DMS53 treated with DMSO at 0.1 percent for 48 hours (cell line): Measurements from ENCODE around the gene FAAH2.
"Not testable (repeated sequence)": the region's sequence is repeated elsewhere in the genome, so short reads cannot be mapped to it uniquely, and the experiment has no call there.

ENCODE experiments used
- DNase-seq: peaks from one replicate; lab custom pipeline; 2025; ENCODE audit not compliant: unreplicated experiment; lab: John Stamatoyannopoulos, UW

The FAAH2 gene, protein sequence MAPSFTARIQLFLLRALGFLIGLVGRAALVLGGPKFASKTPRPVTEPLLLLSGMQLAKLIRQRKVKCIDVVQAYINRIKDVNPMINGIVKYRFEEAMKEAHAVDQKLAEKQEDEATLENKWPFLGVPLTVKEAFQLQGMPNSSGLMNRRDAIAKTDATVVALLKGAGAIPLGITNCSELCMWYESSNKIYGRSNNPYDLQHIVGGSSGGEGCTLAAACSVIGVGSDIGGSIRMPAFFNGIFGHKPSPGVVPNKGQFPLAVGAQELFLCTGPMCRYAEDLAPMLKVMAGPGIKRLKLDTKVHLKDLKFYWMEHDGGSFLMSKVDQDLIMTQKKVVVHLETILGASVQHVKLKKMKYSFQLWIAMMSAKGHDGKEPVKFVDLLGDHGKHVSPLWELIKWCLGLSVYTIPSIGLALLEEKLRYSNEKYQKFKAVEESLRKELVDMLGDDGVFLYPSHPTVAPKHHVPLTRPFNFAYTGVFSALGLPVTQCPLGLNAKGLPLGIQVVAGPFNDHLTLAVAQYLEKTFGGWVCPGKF

DNA sequence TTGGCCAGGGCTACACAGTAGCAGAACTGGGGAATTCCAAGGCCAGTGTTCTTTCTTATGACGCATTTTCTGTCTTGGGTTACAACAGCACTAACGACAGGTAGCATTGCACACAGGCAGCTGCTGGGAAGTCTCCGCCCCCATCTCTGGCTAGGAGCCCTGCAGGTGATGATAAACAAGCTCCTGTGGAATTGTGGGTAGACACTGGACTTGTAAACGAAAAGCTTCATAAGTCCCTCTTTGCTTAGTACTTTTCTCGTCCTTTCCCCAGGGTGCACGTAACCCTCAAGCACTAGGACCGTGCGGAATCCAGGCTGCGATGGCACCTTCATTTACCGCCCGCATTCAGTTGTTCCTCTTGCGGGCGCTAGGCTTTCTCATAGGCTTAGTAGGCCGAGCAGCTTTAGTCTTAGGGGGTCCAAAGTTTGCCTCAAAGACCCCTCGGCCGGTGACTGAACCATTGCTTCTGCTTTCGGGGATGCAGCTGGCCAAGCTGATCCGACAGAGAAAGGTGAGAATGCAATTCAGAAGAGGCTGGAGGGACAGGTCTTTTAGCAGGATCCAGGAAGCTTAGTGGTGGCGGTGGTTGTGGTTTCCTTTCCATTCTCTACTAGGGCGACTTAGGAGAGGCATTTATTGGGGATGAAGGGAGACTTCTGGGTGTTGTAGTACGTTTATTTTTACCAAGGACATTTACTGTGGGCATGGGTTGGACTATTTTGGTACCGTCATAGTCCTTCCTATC is at the start of gene FAAH2:
TSS of gene FAAH2 (plus strand) at position 200 of the 745 bp plus-strand sequence. CDS start at position 320, 120 bp downstream.
- peak; percentile 96 for DNase-seq

DNA sequence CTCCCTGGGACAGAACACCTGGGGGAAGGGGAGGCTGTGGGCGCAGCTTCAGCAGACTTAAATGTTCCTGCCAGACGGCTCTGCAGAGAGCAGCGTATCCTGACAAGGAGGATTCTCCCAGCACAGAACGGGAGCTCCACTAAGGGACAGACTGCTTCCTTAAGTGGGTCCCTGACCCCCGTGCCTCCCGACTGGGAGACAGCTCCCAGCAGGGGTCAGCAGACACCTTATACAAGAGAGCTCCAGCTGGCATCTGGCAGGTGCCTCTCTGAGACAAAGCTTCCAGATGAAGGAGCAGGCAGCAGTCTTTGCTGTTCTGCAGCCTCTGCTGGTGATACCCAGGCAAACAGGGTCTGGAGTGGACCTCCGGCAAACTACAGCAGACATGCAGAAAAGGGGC is 44.5 kb upstream of the FAAH2 start:
- no peak for DNase-seq

DNA sequence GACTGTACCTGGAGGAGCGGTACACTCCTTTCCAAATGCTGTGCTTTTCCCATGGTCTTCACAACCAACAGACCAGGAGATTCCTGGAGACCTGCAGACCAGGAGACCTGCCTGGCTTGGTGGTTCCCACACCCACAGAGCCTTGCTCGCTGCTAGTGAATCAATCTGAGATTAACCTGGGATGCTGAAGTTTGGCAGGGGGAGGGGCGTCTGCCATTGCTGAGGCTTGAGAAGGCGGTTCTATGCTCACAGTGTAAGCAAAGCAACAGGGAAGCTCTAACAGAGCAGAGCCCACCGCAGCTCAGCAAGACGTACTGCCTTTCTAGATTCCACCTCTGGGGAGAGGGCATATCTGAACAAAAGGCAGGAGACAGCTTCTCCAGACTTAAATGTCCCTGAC is 34.5 kb upstream of the FAAH2 start:
- DNase-seq, result no peak

DNA sequence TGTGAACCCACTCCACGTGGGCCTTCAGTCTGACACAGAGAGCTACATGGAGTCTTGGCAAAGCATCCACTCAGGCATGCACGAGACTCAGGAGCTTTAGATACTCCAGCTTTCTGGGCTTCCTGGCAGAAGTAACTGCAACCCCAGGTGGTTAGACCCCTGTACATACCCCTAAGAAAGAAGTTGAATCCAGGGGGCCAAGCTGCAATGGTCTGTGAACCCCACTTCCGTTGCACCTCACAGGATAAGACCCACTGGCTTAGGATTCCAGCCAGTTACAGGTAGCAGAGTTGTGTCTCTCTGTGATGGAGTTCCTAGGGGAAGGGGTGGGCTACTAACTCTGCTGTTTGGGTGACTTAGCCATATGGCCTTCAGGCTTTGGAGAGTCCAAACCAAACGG is 21.4 kb upstream of the FAAH2 start:
- no peak for DNase-seq

DNA sequence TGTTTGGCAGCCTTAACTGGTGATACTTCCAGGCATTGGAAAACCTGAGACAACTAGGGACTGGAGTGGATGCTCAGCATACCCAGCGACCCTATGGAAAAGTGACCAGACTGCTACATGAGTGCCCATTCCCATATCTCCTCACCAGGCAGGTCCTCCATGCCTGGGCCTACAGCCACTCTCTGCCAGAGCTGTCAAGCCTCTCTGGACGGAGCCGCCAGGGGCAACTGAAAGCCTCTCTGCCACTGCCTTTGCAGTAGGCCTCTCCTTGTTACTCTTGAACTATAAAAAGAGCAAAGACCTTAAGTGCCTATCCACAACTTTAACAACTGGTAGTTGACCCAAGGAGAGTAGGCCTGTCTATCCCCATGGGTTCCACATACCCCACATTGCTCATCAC is 20.2 kb upstream of the FAAH2 start:
- DNase-seq, result no peak

DNA sequence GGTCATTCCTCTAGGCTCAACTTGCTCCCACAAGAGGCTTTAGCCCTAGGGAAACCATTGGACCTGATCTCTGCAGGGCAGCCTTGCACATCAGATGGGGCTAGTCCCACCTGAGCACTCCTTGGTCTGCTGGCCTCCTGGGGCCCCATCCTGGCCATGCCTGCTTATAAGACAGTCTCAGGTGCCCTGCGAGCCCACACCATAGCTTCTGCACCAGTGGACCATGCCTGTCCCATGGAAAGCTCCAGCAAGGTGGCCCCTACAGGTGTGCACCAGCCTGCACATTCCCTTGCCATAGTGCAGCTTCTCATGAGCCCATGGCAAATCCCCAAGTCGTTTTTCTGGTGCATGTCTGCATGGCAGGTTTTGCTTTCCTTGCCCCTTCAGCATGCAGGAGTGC is 19.6 kb upstream of the FAAH2 start:
- no peak for DNase-seq

DNA sequence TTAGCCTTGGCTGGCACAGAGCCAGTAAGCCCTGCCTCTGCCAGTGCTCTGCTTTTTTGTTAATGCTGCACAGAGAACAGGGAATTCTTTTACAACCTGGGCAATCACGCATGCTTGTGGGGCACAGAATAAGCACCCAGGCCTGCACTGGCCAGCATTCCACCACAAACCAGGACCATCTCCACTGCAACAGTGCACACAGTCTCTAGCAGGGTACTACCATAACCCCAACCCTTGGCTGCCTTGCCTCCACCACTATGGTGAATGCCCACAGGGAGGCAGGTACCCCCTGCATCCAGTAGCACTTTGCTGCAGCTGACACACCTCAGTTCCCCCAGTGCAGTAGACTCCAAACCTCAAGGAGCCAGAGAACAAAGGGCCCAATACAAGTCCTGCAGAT is 19.2 kb upstream of the FAAH2 start:
- no peak for DNase-seq

DNA sequence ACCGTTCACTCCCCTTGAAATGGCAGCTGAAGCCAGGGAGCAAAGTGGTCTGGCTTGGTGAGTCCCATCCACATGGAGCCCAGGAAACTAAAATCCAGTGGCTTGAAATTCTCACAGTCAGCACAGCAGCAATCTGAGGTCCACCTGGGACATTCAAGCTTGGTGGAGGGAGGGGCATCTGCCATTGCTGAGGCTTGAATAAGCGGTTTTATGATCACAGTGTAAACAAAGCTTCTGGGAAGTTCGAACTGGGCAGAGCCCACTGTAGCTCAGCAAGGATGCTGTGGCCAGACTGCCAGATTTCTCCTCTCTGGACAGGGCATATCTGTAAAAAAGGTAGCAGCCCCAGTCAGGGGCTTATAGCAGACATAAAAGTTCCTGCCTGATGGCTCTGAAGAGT is 15.5 kb upstream of the FAAH2 start:
- no peak for DNase-seq

DNA sequence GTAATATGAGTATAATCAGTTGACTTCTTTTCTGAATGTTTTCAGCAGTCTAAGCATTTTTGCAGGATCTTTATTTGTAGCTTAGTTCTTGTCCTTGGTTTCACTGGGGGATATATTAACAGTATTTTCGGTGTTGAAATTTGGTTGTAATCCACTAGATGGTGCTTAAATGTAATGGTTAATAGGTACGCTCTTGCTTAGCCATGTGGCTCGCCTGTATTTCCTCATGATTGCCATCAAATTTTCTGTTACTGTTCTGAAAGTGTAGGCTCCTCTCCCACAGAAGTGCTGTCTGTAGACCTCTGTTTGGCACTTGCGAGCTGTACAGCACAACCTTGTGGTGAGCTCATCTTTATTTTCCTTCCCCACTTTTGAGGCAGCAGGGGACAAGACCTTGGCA is 3.9 kb upstream of the FAAH2 start:
- DNase-seq, result no peak

DNA sequence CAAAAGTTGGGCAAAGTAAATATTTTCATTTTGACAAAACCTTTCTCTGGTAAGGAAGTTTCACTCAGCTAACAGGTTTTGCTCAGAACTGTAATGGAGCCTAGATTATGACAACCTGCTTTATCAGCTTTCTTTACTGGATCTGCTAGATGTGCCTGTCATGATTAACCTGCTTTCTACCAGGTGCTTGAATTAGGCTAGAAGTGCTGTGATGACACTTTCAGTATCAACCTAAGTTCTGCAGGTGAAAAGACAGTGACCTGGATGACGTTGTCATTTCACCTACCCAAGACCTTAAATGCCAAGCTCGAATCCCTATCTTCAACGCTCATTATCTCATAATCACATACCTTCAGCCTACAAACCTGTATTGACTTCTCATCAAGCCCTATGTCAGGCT is 1.5 kb upstream of the FAAH2 start:
- no peak for DNase-seq

DNA sequence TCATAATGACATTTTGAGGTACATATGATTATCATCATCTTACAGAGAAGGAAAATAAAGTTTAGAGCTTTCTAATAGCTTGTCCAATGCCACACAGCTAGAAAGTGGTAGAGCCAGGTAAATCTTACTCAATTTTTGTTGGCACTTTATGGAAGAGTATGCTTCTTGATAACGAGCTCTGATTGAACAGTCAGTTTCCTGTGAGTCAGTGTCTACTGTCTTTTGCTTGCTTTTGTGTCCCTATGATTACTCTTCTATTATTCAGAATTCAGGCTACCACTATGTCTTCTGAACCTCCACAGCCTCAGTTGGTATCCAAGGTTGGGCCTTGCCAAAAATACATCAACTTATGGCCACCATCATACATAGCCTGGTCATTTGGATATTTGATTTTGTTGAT is 2.6 kb downstream of the FAAH2 start:
- no peak for DNase-seq

DNA sequence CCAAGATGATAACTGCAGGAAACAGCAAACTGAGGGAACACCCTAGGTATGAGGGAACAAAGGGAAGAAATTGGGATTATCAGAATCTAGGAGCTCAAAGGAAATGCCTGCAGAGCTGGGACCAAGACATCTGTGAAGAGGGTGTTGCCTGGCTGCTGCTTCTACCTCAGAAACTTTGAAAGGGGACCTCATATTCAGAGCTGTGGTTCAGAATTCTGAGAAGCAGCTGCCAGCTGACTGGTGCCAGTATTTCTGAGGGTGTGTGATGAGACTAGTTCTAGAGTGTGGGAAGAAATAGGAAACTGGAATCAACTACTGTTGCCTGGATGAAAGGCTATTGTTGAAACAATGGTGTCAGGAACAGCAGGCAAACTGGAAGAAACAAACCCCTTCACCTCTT is 8.5 kb downstream of the FAAH2 start:
- DNase-seq, result no peak

DNA sequence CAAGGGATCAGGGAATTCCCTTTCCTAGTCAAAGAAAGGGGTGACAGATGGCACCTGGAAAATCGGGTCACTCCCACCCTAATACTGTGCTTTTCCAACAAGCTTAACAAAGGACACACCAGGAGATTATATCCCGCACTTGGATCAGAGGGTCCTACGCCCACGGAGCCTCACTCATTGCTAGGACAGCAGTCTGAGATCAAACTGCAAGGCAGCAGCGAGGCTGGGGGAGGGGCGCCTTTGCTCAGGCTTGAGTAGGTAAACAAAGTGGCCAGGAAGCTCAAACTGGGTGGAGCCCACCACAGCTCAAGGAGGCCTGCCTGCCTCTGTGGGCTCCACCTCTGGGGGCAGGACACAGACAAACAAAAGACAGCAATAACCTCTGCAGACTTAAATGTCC is 9.2 kb downstream of the FAAH2 start:
- not testable (repeated sequence) for DNase-seq

DNA sequence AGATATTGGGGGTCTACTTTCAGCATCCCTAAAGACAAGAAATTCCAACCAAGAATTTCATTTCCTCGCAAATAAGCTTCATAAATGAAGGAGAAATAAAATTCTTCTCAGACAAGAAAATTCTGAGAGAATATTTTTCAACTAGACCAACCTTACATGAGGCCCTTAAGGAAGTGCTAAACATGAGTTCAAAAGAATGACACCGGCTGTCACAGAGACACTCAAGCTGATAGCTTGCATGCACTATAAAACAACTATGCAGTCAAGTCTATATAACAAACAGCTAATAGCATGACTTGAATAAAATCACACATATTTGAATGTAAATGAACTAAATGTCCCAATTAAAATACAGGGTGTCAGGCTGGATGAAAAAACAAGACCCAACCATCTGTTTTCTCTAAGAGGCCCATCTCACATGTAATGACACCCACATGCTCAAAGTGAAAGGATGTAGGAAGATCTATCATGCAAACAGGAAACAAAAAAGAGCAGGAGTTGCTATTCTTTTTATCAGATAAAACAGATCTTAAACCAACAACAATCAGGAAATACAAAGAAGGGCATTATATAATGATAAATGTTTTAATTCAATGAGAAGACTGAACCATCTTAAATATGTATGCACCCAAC is 27.2 kb downstream of the FAAH2 start:
- no peak for DNase-seq

DNA sequence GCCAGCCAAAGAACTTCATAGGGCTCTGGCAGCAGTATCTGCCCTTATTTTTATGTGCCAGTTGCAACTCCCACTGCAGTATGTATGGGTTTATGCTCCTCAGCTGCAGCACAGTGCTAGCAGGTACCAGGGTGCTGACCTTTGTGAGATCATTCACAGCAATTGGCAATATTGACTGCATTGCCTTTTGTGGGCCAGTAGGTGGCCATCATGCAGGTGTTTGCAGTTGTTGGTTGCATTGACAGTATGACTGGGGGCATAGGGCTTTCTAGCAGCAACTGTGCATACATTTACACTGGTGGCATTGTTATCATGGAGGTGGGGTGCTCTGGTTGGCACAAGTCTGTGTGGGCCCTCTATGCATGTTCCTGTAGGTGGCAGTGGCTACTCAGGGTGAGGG is 42.5 kb downstream of the FAAH2 start:
- no peak for DNase-seq

DNA sequence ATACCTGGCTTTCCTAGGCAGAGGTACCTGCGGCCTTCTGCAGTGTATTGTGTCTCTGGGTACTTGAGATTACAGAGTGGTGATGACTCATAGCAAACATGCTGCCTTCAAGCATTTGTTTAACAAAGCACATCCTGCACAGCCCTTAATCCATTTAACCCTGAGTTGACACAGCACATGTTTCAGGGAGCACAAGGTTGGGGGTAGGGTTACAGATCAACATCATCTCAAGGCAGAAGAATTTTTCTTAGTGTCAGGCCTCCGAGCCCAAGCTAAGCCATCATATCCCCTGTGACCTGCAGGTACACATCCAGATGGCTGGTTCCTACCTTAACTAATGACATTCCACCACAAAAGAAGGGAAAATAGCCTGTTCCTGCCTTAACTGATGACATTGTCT is 49.3 kb downstream of the FAAH2 start:
- peak; percentile 69 for DNase-seq

DNA sequence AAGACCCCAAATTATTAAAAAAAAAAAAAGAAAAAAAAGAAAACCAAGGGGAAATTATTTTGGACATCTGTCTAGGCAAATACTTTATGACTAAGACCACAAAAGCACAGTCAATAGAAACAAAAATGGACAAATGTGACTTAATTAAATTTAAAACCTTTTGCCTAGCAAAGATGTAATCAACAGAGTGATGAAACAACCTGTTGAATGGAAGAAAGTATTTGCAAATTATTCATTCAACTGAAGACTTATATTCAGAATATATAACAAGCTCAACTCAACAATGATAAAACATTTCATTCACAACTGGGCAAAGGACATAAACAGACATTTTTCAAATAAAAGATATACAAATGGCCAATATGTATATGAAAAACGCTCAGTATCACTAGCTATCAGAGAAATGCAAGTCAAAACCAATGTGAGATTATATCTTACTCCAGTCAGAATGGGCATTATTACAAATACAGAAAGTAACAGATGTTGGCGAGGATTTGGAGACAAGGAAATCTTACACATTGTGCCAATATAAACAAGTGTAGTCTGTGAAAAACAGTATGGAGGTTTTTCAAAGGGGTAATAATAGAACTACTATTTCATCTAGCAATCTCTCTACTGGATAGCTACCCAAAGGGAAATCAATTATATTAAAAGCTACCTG is 67.1 kb downstream of the FAAH2 start:
- DNase-seq, result no peak

DNA sequence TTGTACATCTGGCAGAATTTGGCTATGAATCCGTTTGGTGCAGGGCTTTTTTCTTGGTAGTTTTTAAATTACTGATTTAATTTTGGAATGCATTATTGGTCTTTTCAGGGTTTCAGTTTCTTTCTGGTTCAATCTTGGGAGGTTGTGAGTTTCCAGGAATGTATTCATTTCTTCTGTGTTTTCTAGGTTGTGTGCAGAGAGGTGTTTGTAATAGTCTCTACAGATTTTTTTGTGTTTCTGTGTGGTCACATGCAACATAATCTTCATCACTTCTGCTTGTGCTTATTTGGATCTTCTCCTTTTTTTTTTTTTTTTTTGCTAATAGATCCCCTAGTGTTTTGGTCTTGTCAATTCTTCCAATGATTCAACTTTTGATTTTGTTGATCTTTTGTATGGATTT is 77.6 kb downstream of the FAAH2 start:
- DNase-seq, result no peak

DNA sequence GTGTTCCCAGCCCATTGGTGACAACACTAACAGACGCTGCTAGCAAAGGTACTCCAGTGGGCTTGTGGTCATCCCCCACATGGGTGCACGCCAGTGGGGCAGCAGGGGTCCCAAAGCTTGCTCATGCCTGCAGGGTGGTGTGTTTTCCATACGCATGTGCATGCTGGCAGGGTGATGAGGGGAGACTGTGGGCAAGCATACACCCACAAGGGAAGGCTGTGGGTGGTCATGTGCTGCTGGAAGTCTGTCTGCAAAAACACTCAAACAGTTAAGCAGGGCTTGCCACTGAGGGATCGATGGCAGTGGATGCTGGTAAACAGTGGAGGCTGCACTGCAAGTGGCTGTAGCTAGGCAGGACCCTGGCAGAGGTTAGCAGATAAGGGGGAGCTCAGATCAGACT is 79.9 kb downstream of the FAAH2 start:
- no peak for DNase-seq

DNA sequence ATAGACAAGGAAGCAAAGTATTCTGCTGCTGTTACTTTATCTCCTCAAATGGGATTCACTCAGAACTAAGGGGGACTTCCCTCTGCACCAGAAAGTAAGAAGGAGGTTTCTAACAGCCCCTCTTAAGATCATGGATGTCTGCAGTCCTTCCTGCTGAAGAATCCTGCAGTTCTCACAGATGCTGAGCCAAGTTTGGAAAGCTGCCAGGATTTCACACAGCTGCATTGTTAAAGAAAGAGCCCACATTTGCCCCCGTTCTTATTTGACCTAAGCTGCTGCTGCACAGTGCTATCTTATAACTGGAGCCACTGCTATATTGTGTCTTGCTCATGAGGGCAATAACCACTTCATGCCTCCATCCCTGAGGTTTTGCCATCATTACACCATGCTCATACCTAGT is 81.1 kb downstream of the FAAH2 start:
- no peak for DNase-seq

DNA sequence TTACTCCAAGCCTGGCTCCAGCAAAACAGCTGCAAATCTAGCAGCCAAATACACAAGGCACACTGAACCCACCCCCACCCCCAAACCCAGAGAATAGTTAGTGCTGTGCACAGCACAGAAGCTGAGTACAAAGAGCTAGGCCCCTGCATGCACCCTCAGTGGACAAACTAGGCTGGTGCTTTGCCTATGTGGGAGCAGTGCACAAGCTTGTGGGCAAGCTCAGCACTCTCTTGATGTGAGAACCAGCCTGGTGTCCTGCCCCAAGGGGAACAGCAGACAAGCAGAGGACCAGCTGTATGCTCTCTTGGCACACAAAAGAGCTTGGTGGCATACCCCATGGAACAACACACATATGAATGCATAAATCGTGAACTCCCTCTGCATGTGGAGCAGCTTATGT is 81.7 kb downstream of the FAAH2 start:
- no peak for DNase-seq
